ENCODE results near the gene CD74.

GRCh38 chr5:150389531-150390266 lies 23.0 kb downstream of the CD74 start:
- TF ChIP-seq TAF1 (IDR thresholded peaks at IDR 0.05; ENCODE audit: borderline replicate concordance, insufficient read depth, low read length) (no peak), POLR2AphosphoS5 (IDR thresholded peaks at IDR 0.05; ENCODE audit: low read depth, low read length) (no peak), REST (IDR thresholded peaks at IDR 0.05; ENCODE audit: insufficient read depth in 1 of 2, low read depth in 2 of 2, low read length in 2 of 2) (no peak), SIN3A (IDR thresholded peaks at IDR 0.05; ENCODE audit: borderline replicate concordance, insufficient read depth, low read length) (no peak)

Measured in PFSK-1 (cell line).